SK-N-SH (cell line): ENCODE data around the gene ART1.
"Not testable (repeated sequence)": the region's sequence is repeated elsewhere in the genome, so short reads cannot be mapped to it uniquely, and the experiment has no call there.

Experiments
- GABPA ChIP-seq: IDR thresholded peaks from 2 replicates; pipeline ENCODE4 v1.4.0; 2012; ENCODE audit warnings: low read depth, mild to moderate bottlenecking
- TF ChIP-seq, protein P1 (sequence below): fragments of 200-600 bp; sonication (generic); IDR thresholded peaks from 2 replicates; pipeline ENCODE4 v1.6.1; 2017; ENCODE audit warnings: antibody characterized with exemption, mild to moderate bottlenecking, moderate library complexity

DNA sequence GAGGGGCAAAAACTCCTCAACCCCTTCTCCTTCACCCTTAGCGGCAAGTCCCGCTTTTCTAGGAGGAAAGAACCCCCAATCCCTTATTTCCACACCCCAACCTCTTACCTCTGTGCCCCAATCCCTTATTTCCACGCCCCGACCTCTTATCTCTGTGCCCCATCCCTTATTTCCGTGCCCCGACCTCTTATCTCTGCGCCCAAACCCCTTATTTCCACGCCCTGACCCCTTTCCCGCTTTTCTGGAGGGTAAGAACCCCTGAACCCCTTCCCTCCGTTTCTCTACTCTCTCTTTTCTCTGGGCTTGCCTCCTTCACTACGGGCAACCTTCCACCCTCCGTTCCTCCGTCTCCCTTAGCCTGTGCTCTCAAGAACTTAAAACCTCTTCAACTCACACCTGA lies 3.9 kb downstream of the ART1 start:
- not testable (repeated sequence) for TF ChIP-seq GABPA
- TF ChIP-seq, protein P1, sequence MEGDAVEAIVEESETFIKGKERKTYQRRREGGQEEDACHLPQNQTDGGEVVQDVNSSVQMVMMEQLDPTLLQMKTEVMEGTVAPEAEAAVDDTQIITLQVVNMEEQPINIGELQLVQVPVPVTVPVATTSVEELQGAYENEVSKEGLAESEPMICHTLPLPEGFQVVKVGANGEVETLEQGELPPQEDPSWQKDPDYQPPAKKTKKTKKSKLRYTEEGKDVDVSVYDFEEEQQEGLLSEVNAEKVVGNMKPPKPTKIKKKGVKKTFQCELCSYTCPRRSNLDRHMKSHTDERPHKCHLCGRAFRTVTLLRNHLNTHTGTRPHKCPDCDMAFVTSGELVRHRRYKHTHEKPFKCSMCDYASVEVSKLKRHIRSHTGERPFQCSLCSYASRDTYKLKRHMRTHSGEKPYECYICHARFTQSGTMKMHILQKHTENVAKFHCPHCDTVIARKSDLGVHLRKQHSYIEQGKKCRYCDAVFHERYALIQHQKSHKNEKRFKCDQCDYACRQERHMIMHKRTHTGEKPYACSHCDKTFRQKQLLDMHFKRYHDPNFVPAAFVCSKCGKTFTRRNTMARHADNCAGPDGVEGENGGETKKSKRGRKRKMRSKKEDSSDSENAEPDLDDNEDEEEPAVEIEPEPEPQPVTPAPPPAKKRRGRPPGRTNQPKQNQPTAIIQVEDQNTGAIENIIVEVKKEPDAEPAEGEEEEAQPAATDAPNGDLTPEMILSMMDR, result not testable (repeated sequence)
